WERI-Rb-1 (cell line): ENCODE data around the gene LPGAT1.

Source experiments
- DNase-seq: peaks from one replicate; pipeline ENCODE4 v3.0.0-alpha.2; 2020
- H3K27ac ChIP-seq: fragments of 250-450 bp; sonication (Bioruptor Pico); 2 replicates; pipeline ENCODE4 v1.5.1; 2020; ENCODE audit warnings: mild to moderate bottlenecking, moderate library complexity
- H3K27me3 ChIP-seq: fragments of 250-450 bp; sonication (Bioruptor Pico); 2 replicates; pipeline ENCODE4 v1.5.1; 2021; ENCODE audit warnings: mild to moderate bottlenecking, low read depth, moderate library complexity; ENCODE audit not compliant: insufficient read depth, severe bottlenecking
- H3K36me3 ChIP-seq: fragments of 250-450 bp; sonication (Bioruptor Pico); 2 replicates; pipeline ENCODE4 v1.5.1; 2020; ENCODE audit warnings: mild to moderate bottlenecking, moderate library complexity
- H3K4me3 ChIP-seq: 2 replicates; pipeline ENCODE4 v1.5.1; 2011; ENCODE audit warnings: low read depth, mild to moderate bottlenecking, control low read depth, low read length
- H3K9me3 ChIP-seq: fragments of 250-450 bp; sonication (Bioruptor Pico); 2 replicates; pipeline ENCODE4 v1.5.1; 2021; ENCODE audit warnings: mild to moderate bottlenecking, moderate library complexity; ENCODE audit not compliant: severe bottlenecking
- CTCF ChIP-seq: IDR thresholded peaks from 2 replicates; pipeline ENCODE4 v1.5.1; 2011; ENCODE audit warnings: low read depth, mild to moderate bottlenecking, control low read depth, inconsistent platforms, low read length

The LPGAT1 gene

DNA sequence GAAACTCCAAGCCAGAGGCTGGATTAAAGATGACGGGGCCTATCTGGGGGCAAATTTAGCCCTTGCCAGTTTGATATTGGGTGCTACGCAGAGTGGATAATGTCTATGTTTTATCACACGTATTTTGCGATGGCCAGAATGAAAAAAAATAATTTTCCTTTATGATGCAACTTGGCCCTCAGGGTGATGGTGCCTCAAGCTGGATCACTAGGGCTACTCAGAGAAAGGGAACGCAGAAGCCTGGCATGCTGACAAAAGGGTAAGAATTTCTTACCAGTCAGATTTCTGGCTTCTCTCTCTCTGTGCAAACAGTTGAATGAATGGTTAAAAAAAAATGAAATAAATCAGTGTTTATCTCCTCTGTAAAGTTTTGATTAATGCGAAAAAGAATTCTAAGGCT lies 122.6 kb downstream of the LPGAT1 start:
- Histone ChIP-seq H3K36me3 (no peaks in the 10 kb centered on the region), H3K4me3 (no peak overlapping the region), H3K27me3 (no peaks in the 10 kb centered on the region), H3K9me3 (no peaks in the 10 kb centered on the region), H3K27ac (no peak overlapping the region)
- TF ChIP-seq CTCF: no peak
- no peak for DNase-seq

- no peak for DNase-seq
- no peak overlapping the region for H3K4me3 ChIP-seq
Observed at GRCh38 chr1:211705467-211706091, 125.0 kb downstream of the LPGAT1 start.

DNA sequence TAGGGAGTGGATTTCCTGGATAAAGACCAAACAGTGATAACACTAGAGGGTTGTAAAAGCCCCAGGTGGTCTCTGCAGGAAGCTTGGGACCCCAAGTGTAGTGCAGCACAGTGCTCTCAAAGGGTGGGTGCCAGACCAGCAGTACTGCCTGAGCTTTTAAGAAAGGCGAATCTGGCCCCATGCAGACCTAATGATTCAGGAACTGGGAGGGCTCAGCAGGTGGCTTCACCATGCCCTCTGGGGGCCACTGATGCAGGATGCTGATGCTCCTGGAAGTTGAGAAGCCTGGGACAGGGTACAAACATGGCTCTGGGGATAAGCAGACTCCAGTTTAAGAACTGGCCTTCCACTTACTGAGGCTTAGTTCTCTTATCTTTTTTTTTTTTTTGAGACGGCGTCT lies 126.0 kb downstream of the LPGAT1 start:
- Histone ChIP-seq H3K4me3 (no peak overlapping the region), H3K27ac (no peak overlapping the region), H3K9me3 (no peaks in the 10 kb centered on the region), H3K27me3 (no peaks in the 10 kb centered on the region), H3K36me3 (no peaks in the 10 kb centered on the region)
- no peak for TF ChIP-seq CTCF
- no peak for DNase-seq

More at GRCh38 chr1:211705467-211706091, 125.0 kb downstream of the LPGAT1 start:
- Histone ChIP-seq H3K36me3 (no peaks in the 10 kb centered on the region), H3K27me3 (no peaks in the 10 kb centered on the region), H3K9me3 (no peaks in the 10 kb centered on the region), H3K27ac (no peak overlapping the region)
- TF ChIP-seq CTCF: no peak

DNA sequence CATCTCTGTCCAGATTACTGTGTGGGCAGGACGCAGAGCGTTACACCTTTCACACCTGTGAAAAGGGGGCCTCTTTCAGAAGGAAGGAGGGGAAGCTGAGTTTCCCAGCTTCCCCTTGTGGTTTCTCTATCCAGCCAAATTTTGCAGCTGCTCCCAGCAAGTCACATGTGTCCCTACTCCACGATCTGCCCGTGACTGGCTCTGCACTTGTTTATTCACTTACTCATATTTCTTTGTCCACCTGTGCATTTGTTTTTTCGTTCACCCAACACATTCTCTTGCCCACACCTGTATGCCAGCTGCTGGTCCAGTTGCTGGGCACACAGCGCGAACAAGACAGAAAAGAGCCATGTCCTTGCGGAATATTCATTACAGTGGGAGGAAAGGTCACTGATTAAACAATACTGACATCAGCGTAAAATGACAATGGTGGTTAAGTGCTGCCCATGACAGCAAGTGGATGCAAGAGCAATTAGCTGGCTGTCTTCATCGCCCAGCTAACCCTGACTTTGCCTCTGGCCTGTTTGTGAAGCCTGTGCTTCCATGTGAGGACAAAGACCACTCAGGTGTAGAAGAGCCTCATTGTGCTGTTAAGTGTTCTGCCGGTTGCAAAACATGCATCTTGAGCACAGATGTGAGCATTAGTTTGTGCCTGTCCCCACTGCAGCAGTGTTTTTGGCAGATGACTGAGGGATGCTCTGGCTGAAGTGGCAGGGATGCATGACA lies 126.6 kb downstream of the LPGAT1 start:
- Histone ChIP-seq H3K9me3 (no peaks in the 10 kb centered on the region), H3K36me3 (no peaks in the 10 kb centered on the region), H3K27ac (no peak overlapping the region), H3K27me3 (no peaks in the 10 kb centered on the region), H3K4me3 (no peak overlapping the region)
- no peak for DNase-seq
- TF ChIP-seq CTCF: no peak

DNA sequence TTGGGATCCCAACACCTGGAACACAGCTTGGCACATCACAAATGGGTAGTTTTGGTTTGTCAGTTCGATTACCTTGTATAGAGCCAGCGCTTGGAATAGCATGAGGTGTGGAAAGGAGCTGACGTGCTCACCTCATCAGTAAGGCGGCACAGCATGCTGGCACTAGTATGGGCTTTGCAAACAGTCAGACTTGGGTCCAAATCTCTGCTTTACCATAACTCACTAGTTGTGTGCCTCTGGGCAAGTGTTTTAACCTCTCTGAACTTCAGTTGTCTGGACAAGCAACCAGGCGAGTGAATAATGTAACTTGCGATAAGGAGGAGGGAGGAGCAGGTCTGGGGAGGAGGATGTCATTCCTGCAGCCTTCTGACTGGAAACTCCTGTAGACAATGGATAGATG lies 128.8 kb downstream of the LPGAT1 start:
- no peak overlapping the region for H3K4me3 ChIP-seq
- no peak overlapping the region for H3K27ac ChIP-seq
- DNase-seq: no peak
- H3K9me3 ChIP-seq: no peaks in the 10 kb centered on the region
- TF ChIP-seq CTCF: no peak
- H3K27me3 ChIP-seq: no peaks in the 10 kb centered on the region
- H3K36me3 ChIP-seq: no peaks in the 10 kb centered on the region

DNA sequence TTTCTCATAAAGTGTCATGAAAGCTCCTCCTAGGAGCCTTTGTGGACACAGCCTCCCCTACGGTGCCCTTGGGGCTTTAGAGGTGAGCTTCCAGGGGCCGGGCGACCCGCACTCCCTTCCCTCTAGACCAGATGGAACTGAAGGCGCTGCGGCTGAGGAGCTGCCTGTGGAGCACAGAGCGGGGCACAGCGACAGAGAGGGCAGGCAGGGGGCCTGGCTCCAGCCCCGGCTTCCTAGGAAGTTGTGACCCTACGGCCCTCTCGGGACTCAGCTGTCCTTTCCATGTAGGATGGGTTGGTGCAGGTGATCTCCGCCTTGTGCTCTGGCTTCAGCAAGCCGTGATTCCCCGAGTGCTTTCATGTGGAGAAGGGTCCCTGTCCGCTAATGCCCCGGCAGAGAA lies 131.5 kb downstream of the LPGAT1 start:
- TF ChIP-seq CTCF: no peak

More for the DNA sequence above, 131.5 kb downstream of the LPGAT1 start:
- no peak for DNase-seq
- Histone ChIP-seq H3K4me3 (no peak overlapping the region; the same call in 1 of the 2 replicates), H3K9me3 (no peaks in the 10 kb centered on the region), H3K27ac (no peak overlapping the region), H3K36me3 (no peaks in the 10 kb centered on the region), H3K27me3 (no peaks in the 10 kb centered on the region)
